Thyroid gland (tissue), 4 donors: ENCODE results near the gene PIP4K2B. TPM values are rescaled to one million over a fixed set of nuclear protein-coding genes. Genes with fewer than 3 reads are reported as not detected.
A peak's percentile ranks its signal among the peaks of the same experiment; 100 is the strongest.

ENCODE experiments used
- DNase-seq, 2 donors: peaks; one replicate each; pipeline ENCODE4 v3.0.0-alpha.2; 2019
- H3K27ac ChIP-seq, 3 donors: fragments of 200-600 bp; sonication (generic); 1 replicate in 2 of 3; 2 replicates in 1 of 3; pipeline ENCODE4 v1.5.1; 2016 to 2019; ENCODE audit warnings: mild to moderate bottlenecking in 1 of 3, moderate library complexity in 1 of 3
- H3K27me3 ChIP-seq: fragments of 200-600 bp; sonication (generic); one replicate; pipeline ENCODE4 v1.5.1; 2019
- H3K36me3 ChIP-seq, 2 donors: fragments of 200-600 bp; sonication (generic); one replicate each; pipeline ENCODE4 v1.5.1; 2016 to 2019
- H3K4me1 ChIP-seq, 2 donors: fragments of 200-600 bp; sonication (generic); one replicate each; pipeline ENCODE4 v1.5.1; 2017 to 2019
- H3K4me3 ChIP-seq, 3 donors: fragments of 200-600 bp; sonication (generic); replicated peaks in 1 of 3; 1 replicate in 2 of 3; 2 replicates in 1 of 3; pipeline ENCODE4 v1.5.1; 2016; ENCODE audit warnings: mild to moderate bottlenecking in 1 of 3
- H3K9me3 ChIP-seq: fragments of 200-600 bp; sonication (generic); one replicate; pipeline ENCODE4 v1.5.1; 2017
- POLR2A ChIP-seq, 2 donors: fragments of 450-650 bp; IDR thresholded peaks; one replicate each; pipeline ENCODE4 v1.6.1; 2017; ENCODE audit warnings: antibody characterized with exemption in 2 of 2, mild to moderate bottlenecking in 2 of 2, moderate library complexity in 1 of 2
- WGBS, 2 donors: methylation state at CpG; one replicate each; pipeline ENCODE4 v1.1.5; 2017; 5-methylcytosine and 5-hydroxymethylcytosine counted together
- intact Hi-C: fragments of 100-400 bp; cut with DNase I; formaldehyde crosslinking; loops from one replicate; pipeline ENCODE4 v1.15.1; 2023
- total RNA-seq, 4 donors: library from RNA; depleted of rRNA; stranded (reverse); fragments of >200 nt; gene quantifications; one replicate each; pipeline ENCODE4 v1.2.3, GENCODE V29; 2016
- TF ChIP-seq, protein P1 (sequence below), 6 experiments: fragments of 200-600 bp in 3 of 6; fragments of 450-650 bp in 3 of 6; sonication (generic) in 3 of 6; IDR thresholded peaks; one replicate each; pipeline ENCODE4 v1.5.1; 2016 to 2019; ENCODE audit warnings: antibody characterized with exemption in 6 of 6, mild to moderate bottlenecking in 2 of 6, inconsistent platforms in 1 of 6, moderate library complexity in 1 of 6

PIP4K2B gene
- total RNA-seq, 4 donors from 2014 or later: 40.8 to 48.6 (median 43.8) TPM

- no peak for DNase-seq
- no peaks in the 10 kb centered on the region for H3K36me3 ChIP-seq
- H3K27ac ChIP-seq: peak overlapping the region; percentile 77 to 93 (median 80)
- WGBS, 2 donors: 0% methylated on average over 13 of the region's 32 CpGs; no CpG with 5 or more reads in 1 of the 2 donors
- H3K4me1 ChIP-seq: peaks cover 48% of the 10 kb centered on the region in 2 donors
- no peaks in the 10 kb centered on the region for H3K9me3 ChIP-seq
- H3K4me3 ChIP-seq: peak overlapping the region; percentile 48 to 86 (median 50)
- no peaks in the 10 kb centered on the region for H3K27me3 ChIP-seq
- no peak for TF ChIP-seq POLR2A (IDR thresholded peaks at IDR 0.05)
- TF ChIP-seq, protein P1, sequence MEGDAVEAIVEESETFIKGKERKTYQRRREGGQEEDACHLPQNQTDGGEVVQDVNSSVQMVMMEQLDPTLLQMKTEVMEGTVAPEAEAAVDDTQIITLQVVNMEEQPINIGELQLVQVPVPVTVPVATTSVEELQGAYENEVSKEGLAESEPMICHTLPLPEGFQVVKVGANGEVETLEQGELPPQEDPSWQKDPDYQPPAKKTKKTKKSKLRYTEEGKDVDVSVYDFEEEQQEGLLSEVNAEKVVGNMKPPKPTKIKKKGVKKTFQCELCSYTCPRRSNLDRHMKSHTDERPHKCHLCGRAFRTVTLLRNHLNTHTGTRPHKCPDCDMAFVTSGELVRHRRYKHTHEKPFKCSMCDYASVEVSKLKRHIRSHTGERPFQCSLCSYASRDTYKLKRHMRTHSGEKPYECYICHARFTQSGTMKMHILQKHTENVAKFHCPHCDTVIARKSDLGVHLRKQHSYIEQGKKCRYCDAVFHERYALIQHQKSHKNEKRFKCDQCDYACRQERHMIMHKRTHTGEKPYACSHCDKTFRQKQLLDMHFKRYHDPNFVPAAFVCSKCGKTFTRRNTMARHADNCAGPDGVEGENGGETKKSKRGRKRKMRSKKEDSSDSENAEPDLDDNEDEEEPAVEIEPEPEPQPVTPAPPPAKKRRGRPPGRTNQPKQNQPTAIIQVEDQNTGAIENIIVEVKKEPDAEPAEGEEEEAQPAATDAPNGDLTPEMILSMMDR (IDR thresholded peaks at IDR 0.05): no peak
- intact Hi-C loops: no loop called here
Measured at GRCh38 chr17:38748892-38749222, 50.5 kb downstream of the PIP4K2B start.

DNA sequence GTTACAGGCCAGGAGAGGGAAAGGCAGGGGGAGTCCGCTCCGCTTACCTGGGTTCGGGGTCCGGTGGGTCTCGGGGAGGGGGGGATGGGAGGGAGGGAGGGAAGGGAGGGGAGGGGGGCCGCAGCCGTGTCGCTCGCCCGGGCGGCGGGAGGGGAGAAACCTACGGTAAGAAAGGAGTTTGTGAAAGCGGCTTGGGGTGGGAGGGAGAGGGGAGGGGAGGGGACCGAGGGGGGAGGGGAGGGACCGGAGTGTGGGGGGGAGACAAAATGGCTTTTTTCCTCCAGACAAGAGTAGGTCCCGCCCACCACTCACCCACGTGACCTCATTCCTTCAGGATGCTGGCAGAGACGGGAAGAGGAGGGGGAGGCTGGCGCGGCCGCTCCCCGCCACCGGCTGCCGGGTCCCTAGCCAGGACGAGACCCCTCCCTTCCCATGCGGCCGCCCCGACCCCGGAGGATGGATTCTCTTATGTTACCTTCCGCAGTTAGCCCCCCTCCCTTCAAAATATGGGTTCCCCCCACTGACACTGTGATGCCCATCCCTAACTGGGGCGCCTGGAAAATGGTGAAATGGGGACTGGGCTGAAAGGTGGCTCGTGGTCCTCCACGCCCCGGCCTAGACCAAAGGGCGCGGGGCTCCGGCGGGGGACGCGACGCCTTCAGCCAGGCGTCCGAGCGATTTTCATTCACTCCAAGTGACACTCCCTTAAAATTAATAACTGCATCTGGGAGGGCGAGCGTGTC lies 51.0 kb downstream of the PIP4K2B start, which contains the start of gene PCGF2:
Gene PCGF2 (minus strand): TSS at position 188 of the 743 bp plus-strand sequence. CDS start 7,934 bp downstream, outside the sequence.
- 0 to 1% methylated on average over 20 to 40 of the region's 47 CpGs for WGBS, 2 donors
- peak within 1 kb of the TSS; percentile 77 to 93 (median 80) for H3K27ac ChIP-seq
- peak in 1 of 2 donors; percentile 53 for TF ChIP-seq POLR2A (IDR thresholded peaks at IDR 0.05)
- TF ChIP-seq, protein P1 (IDR thresholded peaks at IDR 0.05): no peak
- H3K9me3 ChIP-seq: no peaks in the 10 kb centered on the region
- intact Hi-C loops: no loop called here
- DNase-seq: peak; percentile 96 to 99
- H3K27me3 ChIP-seq: no peaks in the 10 kb centered on the region
- H3K4me3 ChIP-seq: peak within 1 kb of the TSS; percentile 50 to 98 (median 86)
- H3K36me3 ChIP-seq: no peaks in the 10 kb centered on the region
- H3K4me1 ChIP-seq: peaks cover 44 to 48% of the 10 kb centered on the region in 2 donors

GRCh38 chr17:38747463-38748148 lies 51.8 kb downstream of the PIP4K2B start:
- 1% methylated on average over 21 to 61 of the region's 64 CpGs for WGBS, 2 donors
- TF ChIP-seq, protein P1 (IDR thresholded peaks at IDR 0.05): peak in 1 of 6 experiments; percentile 5
- TF ChIP-seq POLR2A (IDR thresholded peaks at IDR 0.05): peak in 1 of 2 donors; percentile 29
- H3K27me3 ChIP-seq: no peaks in the 10 kb centered on the region
- no peaks in the 10 kb centered on the region for H3K36me3 ChIP-seq
- H3K27ac ChIP-seq: peak overlapping the region; percentile 75 to 93 (median 80)
- peaks cover 49 to 53% of the 10 kb centered on the region in 2 donors for H3K4me1 ChIP-seq
- intact Hi-C loops: no loop called here
- H3K9me3 ChIP-seq: no peaks in the 10 kb centered on the region
- H3K4me3 ChIP-seq: peak overlapping the region; percentile 12 to 98 (median 86)
- DNase-seq: peak; percentile 61 to 73

- H3K4me1 ChIP-seq: peaks cover 56 to 60% of the 10 kb centered on the region in 2 donors
- peak; percentile 29 to 43 for DNase-seq
- peak overlapping the region; percentile 75 to 93 (median 80) for H3K27ac ChIP-seq
- no peaks in the 10 kb centered on the region for H3K36me3 ChIP-seq
- intact Hi-C loops: no loop called here
- H3K4me3 ChIP-seq: peak overlapping the region; percentile 12 to 98 (median 86)
- 2 to 5% methylated on average over 7 to 18 of the region's 21 CpGs for WGBS, 2 donors
- H3K9me3 ChIP-seq: no peaks in the 10 kb centered on the region
- H3K27me3 ChIP-seq: no peaks in the 10 kb centered on the region
- TF ChIP-seq POLR2A (IDR thresholded peaks at IDR 0.05): no peak
- TF ChIP-seq, protein P1 (IDR thresholded peaks at IDR 0.05): no peak
Measured at GRCh38 chr17:38746849-38747462, 52.4 kb downstream of the PIP4K2B start.
